ENCODE results near the gene ZNF555. TPM values are rescaled to one million over a fixed set of nuclear protein-coding genes. Genes with fewer than 3 reads are reported as not detected.

ZNF555 gene
- total and polyA plus RNA-seq, 2 donors (not counting 1 experiment from before 2014, with no cell fraction given): 5.0 to 5.9 TPM

- Histone ChIP-seq H3K36me3 (ENCODE audit: control insufficient read depth, insufficient read depth, low read length) (peaks cover under 1% of the 10 kb centered on the region), H3K9me3 (ENCODE audit: control insufficient read depth, insufficient read depth, low read depth, low read length) (no peaks in the 10 kb centered on the region), H3K27ac (ENCODE audit: insufficient read depth, low read length) (no peak overlapping the region)
Measured at GRCh38 chr19:2813235-2814160, 27.8 kb upstream of the ZNF555 start.

GRCh38 chr19:2814426-2814825, 26.8 kb upstream of the ZNF555 start:
- no peaks in the 10 kb centered on the region for H3K27me3 ChIP-seq (ENCODE audit: control insufficient read depth, insufficient read depth, low read length)
- H3K4me1 ChIP-seq (ENCODE audit: control insufficient read depth, extremely low read depth, insufficient read depth, low read length): no peaks in the 10 kb centered on the region
- no peak overlapping the region for H3K27ac ChIP-seq (ENCODE audit: insufficient read depth, low read length)
- H3K9me3 ChIP-seq (ENCODE audit: control insufficient read depth, insufficient read depth, low read depth, low read length): no peaks in the 10 kb centered on the region
- H3K4me2 ChIP-seq (ENCODE audit: extremely low read depth, insufficient read depth, low read length): no peak overlapping the region
- no peaks in the 10 kb centered on the region for H4K20me1 ChIP-seq (ENCODE audit: control insufficient read depth, extremely low read depth, insufficient read depth, low read length)
- H3K36me3 ChIP-seq (ENCODE audit: control insufficient read depth, insufficient read depth, low read length): no peaks in the 10 kb centered on the region
- no peaks in the 10 kb centered on the region for H3K79me2 ChIP-seq (ENCODE audit: control insufficient read depth, insufficient read depth, low read length)
- H3K9ac ChIP-seq (ENCODE audit: insufficient read depth, low read length): no peak overlapping the region
- H3K4me3 ChIP-seq (replicated peaks in 1 of 4; ENCODE audit: control extremely low read depth in 1 of 4, insufficient read depth in 1 of 4, low read depth in 3 of 4, low read length in 4 of 4): no peak overlapping the region
- no peak overlapping the region for H2AFZ ChIP-seq (ENCODE audit: low read length)
- no peak for DNase-seq (ENCODE audit: low read depth in 2 of 2)
- no peak for TF ChIP-seq CTCF (conservative IDR thresholded peaks at IDR 0.05 in 1 of 2, IDR thresholded peaks at IDR 0.05 in 1 of 2; ENCODE audit: low read depth in 1 of 2, low read length in 2 of 2)
- TF ChIP-seq EZH2 (IDR thresholded peaks at IDR 0.05; ENCODE audit: low read length, missing control alignments): no peak

More at GRCh38 chr19:2813235-2814160, 27.8 kb upstream of the ZNF555 start:
- TF ChIP-seq EZH2 (IDR thresholded peaks at IDR 0.05; ENCODE audit: low read length, missing control alignments) (no peak), CTCF (conservative IDR thresholded peaks at IDR 0.05 in 1 of 2, IDR thresholded peaks at IDR 0.05 in 1 of 2; ENCODE audit: low read depth in 1 of 2, low read length in 2 of 2) (no peak)
- Histone ChIP-seq H3K4me2 (ENCODE audit: extremely low read depth, insufficient read depth, low read length) (no peak overlapping the region), H3K9ac (ENCODE audit: insufficient read depth, low read length) (no peak overlapping the region), H3K4me1 (ENCODE audit: control insufficient read depth, extremely low read depth, insufficient read depth, low read length) (no peaks in the 10 kb centered on the region), H3K4me3 (replicated peaks in 1 of 4; ENCODE audit: control extremely low read depth in 1 of 4, insufficient read depth in 1 of 4, low read depth in 3 of 4, low read length in 4 of 4) (no peak overlapping the region), H3K27me3 (ENCODE audit: control insufficient read depth, insufficient read depth, low read length) (no peaks in the 10 kb centered on the region), H4K20me1 (ENCODE audit: control insufficient read depth, extremely low read depth, insufficient read depth, low read length) (no peaks in the 10 kb centered on the region), H3K79me2 (ENCODE audit: control insufficient read depth, insufficient read depth, low read length) (no peaks in the 10 kb centered on the region), H2AFZ (ENCODE audit: low read length) (no peak overlapping the region)
- DNase-seq (ENCODE audit: low read depth in 2 of 2): no peak

- TF ChIP-seq EZH2 (IDR thresholded peaks at IDR 0.05; ENCODE audit: low read length, missing control alignments) (no peak), CTCF (conservative IDR thresholded peaks at IDR 0.05 in 1 of 2, IDR thresholded peaks at IDR 0.05 in 1 of 2; ENCODE audit: low read depth in 1 of 2, low read length in 2 of 2) (no peak)
- no peak overlapping the region for H3K27ac ChIP-seq (ENCODE audit: insufficient read depth, low read length)
- no peaks in the 10 kb centered on the region for H3K27me3 ChIP-seq (ENCODE audit: control insufficient read depth, insufficient read depth, low read length)
- H2AFZ ChIP-seq (ENCODE audit: low read length): no peak overlapping the region
- no peaks in the 10 kb centered on the region for H3K79me2 ChIP-seq (ENCODE audit: control insufficient read depth, insufficient read depth, low read length)
- no peak overlapping the region for H3K4me3 ChIP-seq (replicated peaks in 1 of 4; ENCODE audit: control extremely low read depth in 1 of 4, insufficient read depth in 1 of 4, low read depth in 3 of 4, low read length in 4 of 4)
- no peak overlapping the region for H3K9ac ChIP-seq (ENCODE audit: insufficient read depth, low read length)
- H4K20me1 ChIP-seq (ENCODE audit: control insufficient read depth, extremely low read depth, insufficient read depth, low read length): no peaks in the 10 kb centered on the region
- no peaks in the 10 kb centered on the region for H3K4me1 ChIP-seq (ENCODE audit: control insufficient read depth, extremely low read depth, insufficient read depth, low read length)
- H3K4me2 ChIP-seq (ENCODE audit: extremely low read depth, insufficient read depth, low read length): no peak overlapping the region
- no peaks in the 10 kb centered on the region for H3K36me3 ChIP-seq (ENCODE audit: control insufficient read depth, insufficient read depth, low read length)
- DNase-seq (ENCODE audit: low read depth in 2 of 2): no peak
- no peaks in the 10 kb centered on the region for H3K9me3 ChIP-seq (ENCODE audit: control insufficient read depth, insufficient read depth, low read depth, low read length)
Measured at GRCh38 chr19:2815191-2815614, 26.1 kb upstream of the ZNF555 start.

Data from fibroblast of lung (primary cell).